Prostate gland (tissue), 2 donors: ENCODE measurements around the gene HMGB2.

Experiments
- POLR2A ChIP-seq: fragments of 450-650 bp; IDR thresholded peaks from one replicate; pipeline ENCODE4 v1.6.1; 2016; ENCODE audit warnings: antibody characterized with exemption, mild to moderate bottlenecking
- TF ChIP-seq, protein P1 (sequence below), 4 experiments: fragments of 200-600 bp in 2 of 4; fragments of 450-650 bp in 2 of 4; sonication (generic) in 2 of 4; IDR thresholded peaks; 1 replicate in 3 of 4; 2 replicates in 1 of 4; pipeline ENCODE4 v1.5.1; 2016 to 2019; ENCODE audit warnings: antibody characterized with exemption in 4 of 4, mild to moderate bottlenecking in 2 of 4, moderate library complexity in 2 of 4

DNA sequence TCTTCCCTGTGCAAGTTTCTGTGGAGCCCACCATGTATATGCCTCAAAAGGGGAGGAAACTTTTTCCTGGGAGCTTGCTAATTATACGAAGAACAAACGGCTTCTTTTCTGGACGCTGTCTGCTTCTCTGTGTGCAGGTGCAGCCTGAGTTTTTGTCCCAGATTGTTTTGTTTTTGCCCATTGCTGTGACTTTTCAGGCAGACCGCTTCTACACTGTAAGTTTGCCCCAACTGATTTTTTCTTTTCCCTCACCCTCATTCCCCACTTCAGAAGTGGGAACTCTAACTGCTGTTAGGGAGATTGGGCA is 51.9 kb downstream of the HMGB2 start:
- TF ChIP-seq, protein P1, sequence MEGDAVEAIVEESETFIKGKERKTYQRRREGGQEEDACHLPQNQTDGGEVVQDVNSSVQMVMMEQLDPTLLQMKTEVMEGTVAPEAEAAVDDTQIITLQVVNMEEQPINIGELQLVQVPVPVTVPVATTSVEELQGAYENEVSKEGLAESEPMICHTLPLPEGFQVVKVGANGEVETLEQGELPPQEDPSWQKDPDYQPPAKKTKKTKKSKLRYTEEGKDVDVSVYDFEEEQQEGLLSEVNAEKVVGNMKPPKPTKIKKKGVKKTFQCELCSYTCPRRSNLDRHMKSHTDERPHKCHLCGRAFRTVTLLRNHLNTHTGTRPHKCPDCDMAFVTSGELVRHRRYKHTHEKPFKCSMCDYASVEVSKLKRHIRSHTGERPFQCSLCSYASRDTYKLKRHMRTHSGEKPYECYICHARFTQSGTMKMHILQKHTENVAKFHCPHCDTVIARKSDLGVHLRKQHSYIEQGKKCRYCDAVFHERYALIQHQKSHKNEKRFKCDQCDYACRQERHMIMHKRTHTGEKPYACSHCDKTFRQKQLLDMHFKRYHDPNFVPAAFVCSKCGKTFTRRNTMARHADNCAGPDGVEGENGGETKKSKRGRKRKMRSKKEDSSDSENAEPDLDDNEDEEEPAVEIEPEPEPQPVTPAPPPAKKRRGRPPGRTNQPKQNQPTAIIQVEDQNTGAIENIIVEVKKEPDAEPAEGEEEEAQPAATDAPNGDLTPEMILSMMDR (IDR thresholded peaks at IDR 0.05), result no peak
- no peak for TF ChIP-seq POLR2A
